22Rv1 (cell line): ENCODE measurements around the gene MRPL17.

Experiments
- CTCF ChIP-seq: fragments of 450-650 bp; IDR thresholded peaks from 2 replicates; pipeline ENCODE4 v1.5.1; 2017; ENCODE audit warnings: mild to moderate bottlenecking
- ZFX ChIP-seq: fragments of 450-650 bp; IDR thresholded peaks from 2 replicates; pipeline ENCODE4 v1.6.1; 2017; ENCODE audit warnings: antibody characterized with exemption, borderline replicate concordance

DNA sequence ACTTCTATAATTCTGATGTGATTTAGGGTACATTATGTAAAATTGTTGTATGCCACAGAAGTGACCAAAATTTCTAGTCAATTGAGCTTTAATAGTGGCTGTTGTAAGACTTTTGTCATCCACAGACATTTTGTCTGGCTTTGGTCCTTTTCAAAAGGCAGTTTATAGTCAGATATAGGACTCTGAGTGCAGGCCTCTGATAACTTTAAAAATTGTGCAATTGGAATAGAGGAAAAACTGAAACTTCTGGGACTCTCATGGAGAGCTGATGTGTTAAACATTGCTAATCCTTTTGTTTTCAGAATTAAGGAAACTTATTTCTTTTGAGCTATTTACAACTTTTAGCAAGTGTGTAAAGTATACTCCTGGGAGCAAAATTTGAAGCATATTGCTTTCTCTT, 9.0 kb upstream of the MRPL17 start:
- TF ChIP-seq ZFX (no peak), CTCF (no peak)
